ENCODE results near the gene LKAAEAR1. TPM values are rescaled to one million over a fixed set of nuclear protein-coding genes. Genes with fewer than 3 reads are reported as not detected.

The LKAAEAR1 gene
- polyA plus RNA-seq, 2 of the 4 experiments (the other 2 are of a cell fraction): 0.14 to 0.56 TPM

DNA sequence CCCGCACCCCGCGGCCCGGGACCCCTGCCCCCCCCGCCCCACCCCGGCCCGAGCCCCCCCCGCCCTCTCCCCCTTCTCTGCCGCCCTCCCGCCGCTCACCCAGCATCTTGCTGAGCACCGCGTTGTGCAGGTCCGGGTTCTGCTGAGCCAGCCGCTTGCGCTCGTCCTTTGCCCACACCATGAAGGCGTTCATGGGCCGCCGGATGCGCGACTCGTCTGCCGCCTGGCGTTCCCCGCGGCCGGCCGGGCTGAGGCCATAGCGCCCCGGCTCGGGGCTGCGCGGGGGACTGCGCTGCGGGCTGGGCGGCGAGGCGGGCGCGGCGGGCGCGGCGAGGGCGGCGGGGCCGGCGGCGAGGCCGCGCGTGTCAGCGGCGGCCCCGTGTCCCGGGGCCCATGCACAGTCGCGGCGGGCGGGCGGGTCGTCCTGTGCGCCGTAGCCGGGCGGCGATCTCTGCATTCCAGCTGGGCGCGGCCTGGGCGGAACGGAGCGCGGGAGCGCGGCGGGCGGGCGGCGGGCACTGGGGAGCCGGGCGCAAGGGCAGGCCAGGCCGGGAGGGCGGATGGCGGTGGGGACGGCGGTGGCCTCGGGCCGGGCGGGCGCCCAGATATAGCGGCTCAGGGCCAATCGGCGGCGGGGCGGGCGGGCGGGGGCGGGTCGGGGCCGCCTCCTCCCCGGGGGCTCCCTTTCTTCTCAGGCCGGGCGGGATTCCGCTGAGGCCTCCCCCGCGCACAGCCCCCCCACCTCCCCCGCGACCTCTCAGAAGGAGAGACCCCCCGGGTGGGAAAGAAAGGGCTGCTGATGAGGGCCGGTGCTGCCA lies 34.9 kb downstream of the LKAAEAR1 start, which contains the start of gene SOX18:
Gene SOX18, minus strand, starts transcription at position 580 of the 818 bp plus-strand sequence. Its CDS starts 123 bp downstream, at position 457.
- Histone ChIP-seq H3K9me3 (no peaks in the 10 kb centered on the region), H3K27ac (peak within 1 kb of the TSS; percentile 84 to 96), H3K4me1 (peaks cover 43% of the 10 kb centered on the region), H3K4me2 (peak within 1 kb of the TSS; percentile 99), H3K4me3 (peak within 1 kb of the TSS; percentile 67)
- ChIA-PET POLR2A (interaction anchor here (6.5 kb wide), 1 partner anchor 13 kb away, joined by 29 read pairs; the partner anchor contains the start of gene TCEA2), CTCF (interaction anchor here (1.4 to 1.8 kb wide), 2 partner anchors 11 to 20 kb away, joined by 4 to 6 read pairs; no protein-coding TSS in a partner anchor)
- no CpG with 5 or more reads among the region's 111 CpGs for WGBS (ENCODE audit: missing lambda C conversion rate)
- FAIRE-seq (no peak), DNase-seq (ENCODE audit: low read depth in 1 of 2, low spot score in 1 of 2) (peak in 1 of 2 experiments; percentile 59), ATAC-seq (peak; percentile 25 to 38)
- TF ChIP-seq, protein P1, sequence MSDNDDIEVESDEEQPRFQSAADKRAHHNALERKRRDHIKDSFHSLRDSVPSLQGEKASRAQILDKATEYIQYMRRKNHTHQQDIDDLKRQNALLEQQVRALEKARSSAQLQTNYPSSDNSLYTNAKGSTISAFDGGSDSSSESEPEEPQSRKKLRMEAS (IDR thresholded peaks at IDR 0.05): peak; percentile 22; the same call in 1 of the 2 replicates
- no peak for TF ChIP-seq CBX2 (IDR thresholded peaks at IDR 0.05; ENCODE audit: borderline replicate concordance, low read depth)
- no peak for TF ChIP-seq KDM5A (IDR thresholded peaks at IDR 0.05)
- TF ChIP-seq, protein P2, sequence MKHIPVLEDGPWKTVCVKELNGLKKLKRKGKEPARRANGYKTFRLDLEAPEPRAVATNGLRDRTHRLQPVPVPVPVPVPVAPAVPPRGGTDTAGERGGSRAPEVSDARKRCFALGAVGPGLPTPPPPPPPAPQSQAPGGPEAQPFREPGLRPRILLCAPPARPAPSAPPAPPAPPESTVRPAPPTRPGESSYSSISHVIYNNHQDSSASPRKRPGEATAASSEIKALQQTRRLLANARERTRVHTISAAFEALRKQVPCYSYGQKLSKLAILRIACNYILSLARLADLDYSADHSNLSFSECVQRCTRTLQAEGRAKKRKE (CRISPR knock-in tag; IDR thresholded peaks at IDR 0.05; ENCODE audit: low read depth): no peak
- TF ChIP-seq NR3C1 (IDR thresholded peaks at IDR 0.05): no peak
- TF ChIP-seq, protein P3, sequence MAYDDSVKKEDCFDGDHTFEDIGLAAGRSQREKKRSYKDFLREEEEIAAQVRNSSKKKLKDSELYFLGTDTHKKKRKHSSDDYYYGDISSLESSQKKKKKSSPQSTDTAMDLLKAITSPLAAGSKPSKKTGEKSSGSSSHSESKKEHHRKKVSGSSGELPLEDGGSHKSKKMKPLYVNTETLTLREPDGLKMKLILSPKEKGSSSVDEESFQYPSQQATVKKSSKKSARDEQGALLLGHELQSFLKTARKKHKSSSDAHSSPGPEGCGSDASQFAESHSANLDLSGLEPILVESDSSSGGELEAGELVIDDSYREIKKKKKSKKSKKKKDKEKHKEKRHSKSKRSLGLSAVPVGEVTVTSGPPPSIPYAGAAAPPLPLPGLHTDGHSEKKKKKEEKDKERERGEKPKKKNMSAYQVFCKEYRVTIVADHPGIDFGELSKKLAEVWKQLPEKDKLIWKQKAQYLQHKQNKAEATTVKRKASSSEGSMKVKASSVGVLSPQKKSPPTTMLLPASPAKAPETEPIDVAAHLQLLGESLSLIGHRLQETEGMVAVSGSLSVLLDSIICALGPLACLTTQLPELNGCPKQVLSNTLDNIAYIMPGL (CRISPR knock-in tag; IDR thresholded peaks at IDR 0.05; ENCODE audit: borderline replicate concordance): no peak
- no peak for TF ChIP-seq HOXB13 (CRISPR knock-in tag; IDR thresholded peaks at IDR 0.05; ENCODE audit: low read depth)
- TF ChIP-seq, protein P4, sequence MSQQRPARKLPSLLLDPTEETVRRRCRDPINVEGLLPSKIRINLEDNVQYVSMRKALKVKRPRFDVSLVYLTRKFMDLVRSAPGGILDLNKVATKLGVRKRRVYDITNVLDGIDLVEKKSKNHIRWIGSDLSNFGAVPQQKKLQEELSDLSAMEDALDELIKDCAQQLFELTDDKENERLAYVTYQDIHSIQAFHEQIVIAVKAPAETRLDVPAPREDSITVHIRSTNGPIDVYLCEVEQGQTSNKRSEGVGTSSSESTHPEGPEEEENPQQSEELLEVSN (IDR thresholded peaks at IDR 0.05; ENCODE audit: borderline replicate concordance, low read depth): 0 out of 2 replicates have a peak, but pooled peaks have one; percentile 2
- no peak for TF ChIP-seq SMC3 (IDR thresholded peaks at IDR 0.05)
- TF ChIP-seq TP53 (CRISPR knock-in tag; IDR thresholded peaks at IDR 0.05): no peak
- no peak for TF ChIP-seq RAD21 (conservative IDR thresholded peaks at IDR 0.05 in 1 of 2, IDR thresholded peaks at IDR 0.05 in 1 of 2)
- TF ChIP-seq CHD4 (IDR thresholded peaks at IDR 0.05; ENCODE audit: borderline replicate concordance): no peak
- TF ChIP-seq PHF8 (IDR thresholded peaks at IDR 0.05; ENCODE audit: borderline replicate concordance, low read depth): no peak
- no peak for TF ChIP-seq CBX8 (IDR thresholded peaks at IDR 0.05)
- TF ChIP-seq, protein P5, sequence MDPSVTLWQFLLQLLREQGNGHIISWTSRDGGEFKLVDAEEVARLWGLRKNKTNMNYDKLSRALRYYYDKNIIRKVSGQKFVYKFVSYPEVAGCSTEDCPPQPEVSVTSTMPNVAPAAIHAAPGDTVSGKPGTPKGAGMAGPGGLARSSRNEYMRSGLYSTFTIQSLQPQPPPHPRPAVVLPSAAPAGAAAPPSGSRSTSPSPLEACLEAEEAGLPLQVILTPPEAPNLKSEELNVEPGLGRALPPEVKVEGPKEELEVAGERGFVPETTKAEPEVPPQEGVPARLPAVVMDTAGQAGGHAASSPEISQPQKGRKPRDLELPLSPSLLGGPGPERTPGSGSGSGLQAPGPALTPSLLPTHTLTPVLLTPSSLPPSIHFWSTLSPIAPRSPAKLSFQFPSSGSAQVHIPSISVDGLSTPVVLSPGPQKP (IDR thresholded peaks at IDR 0.05; ENCODE audit: low read depth, low read length): no peak
- peak; percentile 18 for TF ChIP-seq MAFK (IDR thresholded peaks at IDR 0.05; ENCODE audit: partially characterized antibody)
- TF ChIP-seq NPAS2 (CRISPR knock-in tag; IDR thresholded peaks at IDR 0.05; ENCODE audit: borderline replicate concordance): no peak
- peak; percentile 38; the same call in 1 of the 2 replicates for TF ChIP-seq POLR2A (IDR thresholded peaks at IDR 0.05; ENCODE audit: low read length)
- TF ChIP-seq RARB (CRISPR knock-in tag; IDR thresholded peaks at IDR 0.05): no peak
- TF ChIP-seq, protein P6, sequence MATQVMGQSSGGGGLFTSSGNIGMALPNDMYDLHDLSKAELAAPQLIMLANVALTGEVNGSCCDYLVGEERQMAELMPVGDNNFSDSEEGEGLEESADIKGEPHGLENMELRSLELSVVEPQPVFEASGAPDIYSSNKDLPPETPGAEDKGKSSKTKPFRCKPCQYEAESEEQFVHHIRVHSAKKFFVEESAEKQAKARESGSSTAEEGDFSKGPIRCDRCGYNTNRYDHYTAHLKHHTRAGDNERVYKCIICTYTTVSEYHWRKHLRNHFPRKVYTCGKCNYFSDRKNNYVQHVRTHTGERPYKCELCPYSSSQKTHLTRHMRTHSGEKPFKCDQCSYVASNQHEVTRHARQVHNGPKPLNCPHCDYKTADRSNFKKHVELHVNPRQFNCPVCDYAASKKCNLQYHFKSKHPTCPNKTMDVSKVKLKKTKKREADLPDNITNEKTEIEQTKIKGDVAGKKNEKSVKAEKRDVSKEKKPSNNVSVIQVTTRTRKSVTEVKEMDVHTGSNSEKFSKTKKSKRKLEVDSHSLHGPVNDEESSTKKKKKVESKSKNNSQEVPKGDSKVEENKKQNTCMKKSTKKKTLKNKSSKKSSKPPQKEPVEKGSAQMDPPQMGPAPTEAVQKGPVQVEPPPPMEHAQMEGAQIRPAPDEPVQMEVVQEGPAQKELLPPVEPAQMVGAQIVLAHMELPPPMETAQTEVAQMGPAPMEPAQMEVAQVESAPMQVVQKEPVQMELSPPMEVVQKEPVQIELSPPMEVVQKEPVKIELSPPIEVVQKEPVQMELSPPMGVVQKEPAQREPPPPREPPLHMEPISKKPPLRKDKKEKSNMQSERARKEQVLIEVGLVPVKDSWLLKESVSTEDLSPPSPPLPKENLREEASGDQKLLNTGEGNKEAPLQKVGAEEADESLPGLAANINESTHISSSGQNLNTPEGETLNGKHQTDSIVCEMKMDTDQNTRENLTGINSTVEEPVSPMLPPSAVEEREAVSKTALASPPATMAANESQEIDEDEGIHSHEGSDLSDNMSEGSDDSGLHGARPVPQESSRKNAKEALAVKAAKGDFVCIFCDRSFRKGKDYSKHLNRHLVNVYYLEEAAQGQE (IDR thresholded peaks at IDR 0.05): no peak
- no peak for TF ChIP-seq ESRRA (IDR thresholded peaks at IDR 0.05; ENCODE audit: borderline replicate concordance, low read length)
- no peak for TF ChIP-seq CHD2 (IDR thresholded peaks at IDR 0.05; ENCODE audit: low read length, partially characterized antibody)
- TF ChIP-seq POLR2AphosphoS2 (conservative IDR thresholded peaks at IDR 0.05; ENCODE audit: low read length): no peak
- TF ChIP-seq, protein P7, sequence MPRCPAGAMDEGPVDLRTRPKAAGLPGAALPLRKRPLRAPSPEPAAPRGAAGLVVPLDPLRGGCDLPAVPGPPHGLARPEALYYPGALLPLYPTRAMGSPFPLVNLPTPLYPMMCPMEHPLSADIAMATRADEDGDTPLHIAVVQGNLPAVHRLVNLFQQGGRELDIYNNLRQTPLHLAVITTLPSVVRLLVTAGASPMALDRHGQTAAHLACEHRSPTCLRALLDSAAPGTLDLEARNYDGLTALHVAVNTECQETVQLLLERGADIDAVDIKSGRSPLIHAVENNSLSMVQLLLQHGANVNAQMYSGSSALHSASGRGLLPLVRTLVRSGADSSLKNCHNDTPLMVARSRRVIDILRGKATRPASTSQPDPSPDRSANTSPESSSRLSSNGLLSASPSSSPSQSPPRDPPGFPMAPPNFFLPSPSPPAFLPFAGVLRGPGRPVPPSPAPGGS (IDR thresholded peaks at IDR 0.05): no peak
- TF ChIP-seq MAZ (IDR thresholded peaks at IDR 0.05; ENCODE audit: borderline replicate concordance, low read depth, low read length): no peak
- TF ChIP-seq HDAC2 (IDR thresholded peaks at IDR 0.05): no peak
- TF ChIP-seq GATA3 (IDR thresholded peaks at IDR 0.05; ENCODE audit: borderline replicate concordance): no peak
- TF ChIP-seq FOXS1 (CRISPR knock-in tag; IDR thresholded peaks at IDR 0.05): no peak
- TF ChIP-seq MYC (IDR thresholded peaks at IDR 0.05; ENCODE audit: borderline replicate concordance, low read length): no peak
- TF ChIP-seq EHMT2 (IDR thresholded peaks at IDR 0.05; ENCODE audit: low read depth): no peak

Measured in A549 (cell line).